MM.1S (cell line): ENCODE results near the gene SLC30A4.

Experiments
- CTCF ChIP-seq: fragments of 300-600 bp; sonication (generic); IDR thresholded peaks from 2 replicates; pipeline ENCODE4 v1.5.1; 2016; ENCODE audit warnings: antibody characterized with exemption, low read length, mixed read lengths
- EZH2 ChIP-seq: fragments of 300-600 bp; sonication (generic); optimal IDR thresholded peaks from 2 replicates; pipeline ENCODE3; 2017; ENCODE audit warnings: low read depth, mild to moderate bottlenecking, antibody characterized with exemption, low read length, mixed read lengths
- EZH2phosphoT487 ChIP-seq: fragments of 300-600 bp; sonication (generic); IDR thresholded peaks from 2 replicates; pipeline ENCODE4 v1.6.1; 2018; ENCODE audit warnings: antibody characterized with exemption, low read length

DNA sequence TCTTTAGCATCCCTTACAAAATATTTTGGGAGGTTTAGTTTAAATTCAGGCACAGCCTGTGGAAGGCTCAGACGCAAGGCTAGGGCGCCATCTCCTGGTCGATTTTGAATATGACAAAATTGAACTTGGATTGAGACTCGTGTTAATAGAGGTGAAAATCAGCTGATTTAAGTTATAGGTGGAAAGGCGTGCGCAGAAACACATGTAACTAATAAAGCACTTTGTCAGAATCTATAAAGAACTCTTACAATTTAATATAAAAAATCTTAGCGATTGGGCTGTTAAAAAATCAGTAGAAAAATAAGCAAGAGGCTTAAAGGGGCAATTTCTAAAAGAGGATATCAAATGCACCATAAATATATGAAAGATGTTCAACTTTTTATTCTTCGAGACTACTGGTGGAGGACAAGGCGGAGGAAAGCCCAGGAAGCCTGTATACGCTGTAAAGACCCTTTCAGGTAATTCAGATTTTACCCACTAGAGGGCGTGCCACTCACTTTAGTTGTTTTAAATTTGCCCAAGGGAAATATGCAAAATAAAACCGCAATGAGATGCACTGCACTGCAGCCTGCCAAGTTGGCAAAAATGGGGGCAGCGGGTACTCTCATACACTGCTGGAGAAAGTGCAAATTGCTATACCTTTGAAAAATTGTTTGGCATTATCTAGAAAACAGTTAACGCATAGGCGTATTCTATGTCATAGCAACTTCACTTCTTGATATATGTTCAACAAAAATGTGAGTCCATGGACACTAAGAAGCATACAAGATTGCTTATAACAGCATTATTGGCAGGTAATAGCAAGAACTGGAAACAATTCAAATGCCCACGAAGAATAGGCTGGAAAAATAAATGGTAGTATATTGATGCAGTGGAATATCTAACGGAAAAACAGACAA, 64.7 kb downstream of the SLC30A4 start:
- peak; percentile 66 for TF ChIP-seq CTCF
- TF ChIP-seq EZH2, result no peak
- no peak for TF ChIP-seq EZH2phosphoT487
